Upper lobe of left lung (tissue), 6 donors: ENCODE results near the gene DOK5. TPM values are rescaled to one million over a fixed set of nuclear protein-coding genes. Genes with fewer than 3 reads are reported as not detected.

Experiments
- ATAC-seq, 2 donors: fragments of 200-7000 bp; cut with Tn5 transposase; one replicate each; pipeline ENCODE4 v1.9.1; 2022; ENCODE audit warnings: mild to moderate bottlenecking in 2 of 2, moderate library complexity in 2 of 2; ENCODE audit not compliant: low FRiP score in 2 of 2
- DNase-seq, 2 donors: peaks; one replicate each; pipeline ENCODE4 v3.0.0-alpha.2; 2019 to 2020
- H3K27ac ChIP-seq, 4 donors: fragments of 200-600 bp; sonication (generic); one replicate each; pipeline ENCODE4 v1.5.1; 2016 to 2019
- H3K27me3 ChIP-seq, 4 donors: fragments of 200-600 bp; sonication (generic); one replicate each; pipeline ENCODE4 v1.5.1; 2017 to 2019
- H3K36me3 ChIP-seq, 4 donors: fragments of 200-600 bp; sonication (generic); one replicate each; pipeline ENCODE4 v1.5.1; 2016 to 2019
- H3K4me1 ChIP-seq, 4 donors: fragments of 200-600 bp; sonication (generic); one replicate each; pipeline ENCODE4 v1.5.1; 2018 to 2019
- H3K4me3 ChIP-seq, 4 donors: fragments of 200-600 bp; sonication (generic); one replicate each; pipeline ENCODE4 v1.5.1; 2017 to 2019; ENCODE audit warnings: mild to moderate bottlenecking in 2 of 4, moderate library complexity in 1 of 4
- H3K9me3 ChIP-seq, 4 donors: fragments of 200-600 bp; sonication (generic); one replicate each; pipeline ENCODE4 v1.5.1; 2018 to 2019
- CTCF ChIP-seq, 6 experiments: fragments of 450-650 bp in 4 of 6; fragments of 200-600 bp in 2 of 6; sonication (generic) in 2 of 6; IDR thresholded peaks; one replicate each; pipeline ENCODE4 v1.5.1; 2016 to 2019; ENCODE audit warnings: antibody characterized with exemption in 6 of 6
- EP300 ChIP-seq, 4 donors: sonication (generic); formaldehyde crosslinking; IDR thresholded peaks; one replicate each; pipeline ENCODE4 v1.5.1; 2017; ENCODE audit warnings: antibody characterized with exemption in 4 of 4, control low read depth in 2 of 4
- POLR2A ChIP-seq, 4 donors: fragments of 450-650 bp; IDR thresholded peaks; one replicate each; pipeline ENCODE4 v1.5.1; 2016 to 2017; ENCODE audit warnings: antibody characterized with exemption in 4 of 4, mild to moderate bottlenecking in 2 of 4
- POLR2AphosphoS5 ChIP-seq, 2 donors: sonication (generic); formaldehyde crosslinking; IDR thresholded peaks; one replicate each; pipeline ENCODE4 v1.5.1; 2017; ENCODE audit warnings: antibody characterized with exemption in 2 of 2
- WGBS, 2 donors: methylation state at CpG; one replicate each; pipeline ENCODE4 v1.1.5; 2017 to 2018; 5-methylcytosine and 5-hydroxymethylcytosine counted together
- total RNA-seq, 6 donors: library from RNA; depleted of rRNA in 4 of 6; stranded (reverse); fragments of >200 nt in 4 of 6; gene quantifications; one replicate each; pipeline versions ENCODE4 v1.1.0 to v1.2.1, GENCODE V29; 2016 to 2021
- donor health status: DM: no; HTN: no; CAD: no; lungs with moderate emphysema.
- donor health status: DM: no; HTN: yes; CAD: no; lungs with severe emphysema.

The DOK5 gene
- total RNA-seq, 6 donors from 2014 or later: 0.37 to 1.0 TPM; not detected in 4

GRCh38 chr20:54450207-54450606 is 25.2 kb upstream of the DOK5 start:
- Histone ChIP-seq H3K27me3 (no peaks in the 10 kb centered on the region), H3K9me3 (no peaks in the 10 kb centered on the region), H3K27ac (no peak overlapping the region), H3K4me3 (no peak overlapping the region), H3K36me3 (no peaks in the 10 kb centered on the region), H3K4me1 (no peaks in the 10 kb centered on the region)
- ATAC-seq: no peak
- WGBS, 2 donors: 77 to 79% methylated on average over 5 of the region's 5 CpGs
- DNase-seq: no peak
- TF ChIP-seq CTCF (IDR thresholded peaks at IDR 0.05) (no peak), POLR2A (IDR thresholded peaks at IDR 0.05) (no peak), POLR2AphosphoS5 (IDR thresholded peaks at IDR 0.05) (no peak), EP300 (IDR thresholded peaks at IDR 0.05) (no peak)

GRCh38 chr20:54451171-54451570 is 24.2 kb upstream of the DOK5 start:
- no peaks in the 10 kb centered on the region for H3K9me3 ChIP-seq
- no peak overlapping the region for H3K4me3 ChIP-seq
- DNase-seq: no peak
- 88 to 92% methylated on average over 9 of the region's 9 CpGs for whole genome bisulfite sequencing, 2 donors
- no peaks in the 10 kb centered on the region for H3K4me1 ChIP-seq
- no peaks in the 10 kb centered on the region for H3K36me3 ChIP-seq
- no peak overlapping the region for H3K27ac ChIP-seq
- no peaks in the 10 kb centered on the region for H3K27me3 ChIP-seq
- TF ChIP-seq POLR2AphosphoS5 (IDR thresholded peaks at IDR 0.05) (no peak), POLR2A (IDR thresholded peaks at IDR 0.05) (no peak), CTCF (IDR thresholded peaks at IDR 0.05) (no peak), EP300 (IDR thresholded peaks at IDR 0.05) (no peak)
- ATAC-seq: no peak

GRCh38 chr20:54452277-54452676 is 23.1 kb upstream of the DOK5 start:
- WGBS, 2 donors: 83 to 86% methylated on average over 12 of the region's 12 CpGs
- ATAC-seq (no peak), DNase-seq (peak in 1 of 2 donors; percentile 35)
- Histone ChIP-seq H3K4me1 (no peaks in the 10 kb centered on the region), H3K27ac (no peak overlapping the region), H3K4me3 (no peak overlapping the region), H3K36me3 (no peaks in the 10 kb centered on the region), H3K27me3 (no peaks in the 10 kb centered on the region), H3K9me3 (no peaks in the 10 kb centered on the region)
- TF ChIP-seq POLR2AphosphoS5 (IDR thresholded peaks at IDR 0.05) (no peak), CTCF (IDR thresholded peaks at IDR 0.05) (no peak), POLR2A (IDR thresholded peaks at IDR 0.05) (no peak), EP300 (IDR thresholded peaks at IDR 0.05) (no peak)

- Histone ChIP-seq H3K4me1 (no peaks in the 10 kb centered on the region), H3K27me3 (no peaks in the 10 kb centered on the region), H3K9me3 (no peaks in the 10 kb centered on the region), H3K27ac (no peak overlapping the region), H3K36me3 (no peaks in the 10 kb centered on the region), H3K4me3 (no peak overlapping the region)
- TF ChIP-seq CTCF (IDR thresholded peaks at IDR 0.05) (no peak), EP300 (IDR thresholded peaks at IDR 0.05) (no peak), POLR2A (IDR thresholded peaks at IDR 0.05) (no peak), POLR2AphosphoS5 (IDR thresholded peaks at IDR 0.05) (no peak)
- 75 to 77% methylated on average over 2 of the region's 2 CpGs for WGBS, 2 donors
- ATAC-seq (no peak), DNase-seq (no peak)
Observed at GRCh38 chr20:54454982-54455381, 20.4 kb upstream of the DOK5 start.

GRCh38 chr20:54456423-54456822 is 19.0 kb upstream of the DOK5 start:
- no peaks in the 10 kb centered on the region for H3K36me3 ChIP-seq
- H3K27me3 ChIP-seq: no peaks in the 10 kb centered on the region
- H3K27ac ChIP-seq: no peak overlapping the region
- 60 to 71% methylated on average over 2 of the region's 2 CpGs for WGBS, 2 donors
- no peaks in the 10 kb centered on the region for H3K9me3 ChIP-seq
- no peak overlapping the region for H3K4me3 ChIP-seq
- DNase-seq (no peak), ATAC-seq (no peak)
- no peak for TF ChIP-seq EP300 (IDR thresholded peaks at IDR 0.05)
- TF ChIP-seq CTCF (IDR thresholded peaks at IDR 0.05): no peak
- no peak for TF ChIP-seq POLR2AphosphoS5 (IDR thresholded peaks at IDR 0.05)
- no peak for TF ChIP-seq POLR2A (IDR thresholded peaks at IDR 0.05)
- no peaks in the 10 kb centered on the region for H3K4me1 ChIP-seq
